ENCODE measurements around the gene CHRNA4. TPM values are rescaled to one million over a fixed set of nuclear protein-coding genes. Genes with fewer than 3 reads are reported as not detected.

The CHRNA4 gene
- total RNA-seq, 1 donor from 2014 or later = not detected

DNA sequence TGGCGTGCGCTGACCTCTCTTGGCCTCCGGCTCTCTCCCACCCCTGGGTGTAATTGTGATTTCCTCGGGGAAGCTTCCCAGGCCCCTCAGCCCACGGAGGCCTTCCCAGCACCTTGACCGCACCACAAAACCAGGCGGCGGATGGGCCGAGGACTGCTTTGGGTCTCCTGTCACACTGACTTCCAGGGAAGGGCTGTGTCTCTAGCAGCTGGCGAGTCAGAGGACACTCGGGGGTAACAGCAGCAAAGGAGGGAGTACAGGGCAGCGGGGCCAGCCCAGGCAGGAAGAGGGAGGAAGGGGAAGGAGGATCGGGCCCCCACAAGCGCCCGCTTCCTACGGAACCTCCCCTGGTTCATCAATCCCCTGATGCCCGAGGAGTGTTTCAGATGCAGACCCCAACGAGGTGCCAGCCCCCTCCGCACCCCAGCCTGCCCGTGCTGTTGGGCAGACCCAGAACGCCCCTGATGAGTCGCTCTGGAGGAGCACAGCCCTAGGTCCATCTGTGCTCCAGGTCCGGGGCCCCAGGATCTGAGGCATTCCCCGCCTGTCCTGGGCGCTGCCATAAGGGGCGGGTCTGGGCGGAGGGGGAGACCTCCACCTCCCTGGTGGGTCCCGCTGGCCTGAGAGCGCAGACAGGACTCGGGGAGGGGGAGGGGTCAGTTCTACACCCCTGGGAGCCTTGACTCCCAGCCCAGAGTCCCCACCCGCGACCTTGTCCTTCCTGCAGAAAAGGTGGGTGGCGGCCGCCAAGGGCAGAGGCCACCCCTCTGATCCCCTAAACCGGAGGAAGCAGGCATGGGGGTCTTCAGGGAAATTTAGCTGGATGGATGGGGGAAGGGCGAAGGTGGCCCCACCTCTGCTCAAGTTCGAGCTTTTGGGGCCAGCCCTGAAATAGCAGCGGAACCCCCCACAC is 956 bp downstream of the CHRNA4 start:
- H3K36me3 Mint-ChIP-seq (ENCODE audit: low read depth) = no peaks in the 10 kb centered on the region
- peaks cover 8% of the 10 kb centered on the region for H3K27me3 Mint-ChIP-seq (ENCODE audit: insufficient read depth)
- intact Hi-C loops (cut with micrococcal nuclease) = no loop called here
- H3K4me1 Mint-ChIP-seq (ENCODE audit: low read depth) = no peaks in the 10 kb centered on the region
- H3K9me3 Mint-ChIP-seq = no peaks in the 10 kb centered on the region
- H3K4me3 Mint-ChIP-seq = no peak overlapping the region
- no peak for DNase-seq (ENCODE audit: low spot score)
- H3K27ac Mint-ChIP-seq = no peak overlapping the region

DNA sequence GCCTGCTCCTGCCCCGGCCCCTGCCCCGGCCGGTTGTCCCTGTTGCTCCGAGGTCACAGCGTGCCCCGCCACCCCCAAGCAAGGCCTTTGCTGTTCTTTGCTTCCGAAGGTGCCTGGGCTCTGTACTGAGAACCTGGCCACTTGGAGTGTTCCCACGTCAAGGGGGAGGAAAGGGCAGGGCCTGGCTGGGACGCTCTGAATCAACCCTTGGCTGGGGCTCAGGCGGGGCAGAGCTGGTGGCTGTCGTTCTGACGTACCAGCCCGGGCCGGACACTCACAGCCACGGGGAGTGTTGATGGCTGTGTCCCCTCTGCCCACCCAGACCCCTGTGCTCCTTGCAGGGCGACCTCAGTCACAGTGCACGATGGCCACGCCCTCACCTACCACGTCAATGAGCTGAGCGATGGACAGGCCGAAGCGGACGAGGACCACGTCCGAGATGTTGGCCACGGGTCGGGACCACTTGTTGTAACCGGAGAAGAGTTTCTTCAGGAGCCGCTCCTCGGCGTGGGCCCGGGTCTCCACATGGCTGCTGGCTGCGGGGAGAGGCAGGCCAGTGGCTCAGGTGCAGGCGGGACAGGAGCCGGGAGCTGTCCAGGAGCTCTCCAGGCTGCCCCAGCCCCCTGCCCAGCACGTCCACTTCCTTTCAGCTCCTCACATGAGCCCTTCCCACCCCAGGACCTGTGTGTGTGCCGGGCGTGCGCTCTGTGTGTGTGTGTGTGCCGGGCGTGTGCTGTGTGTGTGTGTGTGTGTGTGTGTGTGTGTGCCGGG is 1.8 kb downstream of the CHRNA4 start:
- intact Hi-C loops (cut with micrococcal nuclease) = no loop called here
- Mint-ChIP-seq H3K4me1 (ENCODE audit: low read depth) (no peaks in the 10 kb centered on the region), H3K27me3 (ENCODE audit: insufficient read depth) (peaks cover 8% of the 10 kb centered on the region), H3K27ac (no peak overlapping the region), H3K36me3 (ENCODE audit: low read depth) (no peaks in the 10 kb centered on the region), H3K9me3 (no peaks in the 10 kb centered on the region), H3K4me3 (no peak overlapping the region)
- no peak for DNase-seq (ENCODE audit: low spot score)

DNA sequence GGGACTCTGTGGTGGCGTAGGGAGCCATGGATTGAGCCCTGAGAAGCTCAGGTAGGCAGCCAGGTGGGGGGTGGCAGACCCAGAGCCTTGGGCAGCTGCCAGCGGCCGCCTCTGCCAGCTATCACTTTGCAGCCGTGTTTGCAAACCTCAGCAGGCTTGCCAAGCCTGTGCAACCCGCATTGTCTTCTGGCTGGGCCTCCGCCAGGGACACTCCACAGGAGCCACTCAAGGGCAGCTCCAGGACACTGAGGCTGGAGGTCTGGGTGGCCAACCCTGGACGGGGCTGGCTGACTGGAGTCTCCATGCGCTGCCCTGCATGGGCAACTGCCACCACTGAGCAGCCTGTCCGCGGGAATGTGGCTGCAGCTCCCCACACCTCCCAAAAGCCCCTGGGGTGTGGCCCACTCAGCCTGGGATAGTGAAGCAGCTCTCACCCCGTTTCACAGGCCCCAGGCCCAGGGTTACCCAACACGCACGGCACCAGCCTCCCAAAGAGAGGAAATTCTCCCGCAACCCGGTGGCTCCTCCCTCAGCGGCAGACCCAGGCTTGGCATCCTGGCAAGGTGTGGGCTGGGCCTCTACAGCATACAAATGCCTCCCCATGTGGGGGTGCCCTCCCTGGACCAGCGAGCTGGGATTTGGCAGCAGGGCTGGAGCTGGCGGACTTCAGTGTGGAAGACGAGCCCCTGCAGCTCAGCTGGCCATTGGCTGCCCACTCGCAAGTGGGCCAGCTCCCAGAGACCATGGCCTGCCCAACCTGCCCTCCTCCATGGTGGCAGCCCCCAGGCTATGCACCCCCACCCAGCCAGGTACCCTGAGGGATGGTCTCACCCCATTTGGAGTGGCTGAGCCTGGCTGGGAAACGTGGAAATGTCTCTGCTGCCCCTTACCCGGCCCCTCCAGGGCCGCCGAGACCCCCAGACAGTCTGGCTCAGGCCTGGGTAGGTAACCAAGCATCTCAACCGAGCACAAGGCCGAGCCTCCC is 2.9 kb downstream of the CHRNA4 start:
- Mint-ChIP-seq H3K4me3 (no peak overlapping the region), H3K27me3 (ENCODE audit: insufficient read depth) (peaks cover 8% of the 10 kb centered on the region), H3K9me3 (no peaks in the 10 kb centered on the region), H3K4me1 (ENCODE audit: low read depth) (no peaks in the 10 kb centered on the region), H3K27ac (no peak overlapping the region), H3K36me3 (ENCODE audit: low read depth) (no peaks in the 10 kb centered on the region)
- DNase-seq (ENCODE audit: low spot score) = no peak
- intact Hi-C loops (cut with micrococcal nuclease) = no loop called here

DNA sequence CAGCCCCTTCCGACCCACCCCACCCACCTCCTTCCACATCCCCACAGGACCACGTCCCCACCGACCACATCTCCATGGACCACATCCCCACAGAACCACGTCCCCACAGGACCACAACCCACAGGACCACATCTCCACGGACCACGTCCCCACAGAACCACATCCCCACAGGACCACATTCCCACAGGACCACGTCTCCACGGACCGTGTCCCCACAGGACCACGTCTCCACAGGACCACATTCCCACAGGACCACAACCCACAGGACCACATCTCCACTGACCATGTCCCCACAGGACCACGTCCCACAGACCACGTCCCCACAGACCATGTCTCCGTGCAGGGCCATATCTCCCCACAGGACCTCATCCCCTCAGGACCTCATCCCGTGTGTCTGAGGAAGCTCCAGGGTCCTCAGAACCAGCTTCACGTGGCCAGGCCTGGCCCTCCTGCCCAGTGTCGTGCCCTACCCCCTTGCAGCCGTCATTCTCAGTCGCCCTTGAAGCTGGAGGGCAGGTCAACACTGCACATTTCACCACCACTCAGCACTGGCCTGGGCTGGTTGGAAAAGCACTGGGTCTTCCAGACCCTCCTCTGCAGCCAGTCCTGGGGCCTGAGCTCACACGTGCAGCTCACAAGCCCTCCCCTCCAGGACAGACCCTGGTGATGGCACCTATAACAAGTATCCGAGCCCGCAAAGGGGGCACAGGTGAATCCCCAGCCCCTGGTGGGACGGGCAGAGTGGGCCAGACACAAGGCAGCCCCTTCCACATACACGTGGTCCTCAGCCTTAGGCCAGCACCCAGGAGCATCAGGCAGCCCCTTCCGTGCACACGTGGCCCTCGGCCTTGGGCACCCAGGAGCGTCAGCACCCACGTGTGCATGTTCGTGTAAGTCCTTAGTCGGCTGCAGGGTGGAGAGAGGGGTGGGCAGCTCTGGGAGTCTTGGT is 3.9 kb downstream of the CHRNA4 start:
- H3K27me3 Mint-ChIP-seq (ENCODE audit: insufficient read depth) = peaks cover 4% of the 10 kb centered on the region
- intact Hi-C loops (cut with micrococcal nuclease) = no loop called here
- no peaks in the 10 kb centered on the region for H3K36me3 Mint-ChIP-seq (ENCODE audit: low read depth)
- no peak overlapping the region for H3K27ac Mint-ChIP-seq
- no peak overlapping the region for H3K4me3 Mint-ChIP-seq
- no peaks in the 10 kb centered on the region for H3K9me3 Mint-ChIP-seq
- no peak for DNase-seq (ENCODE audit: low spot score)
- H3K4me1 Mint-ChIP-seq (ENCODE audit: low read depth) = no peaks in the 10 kb centered on the region

DNA sequence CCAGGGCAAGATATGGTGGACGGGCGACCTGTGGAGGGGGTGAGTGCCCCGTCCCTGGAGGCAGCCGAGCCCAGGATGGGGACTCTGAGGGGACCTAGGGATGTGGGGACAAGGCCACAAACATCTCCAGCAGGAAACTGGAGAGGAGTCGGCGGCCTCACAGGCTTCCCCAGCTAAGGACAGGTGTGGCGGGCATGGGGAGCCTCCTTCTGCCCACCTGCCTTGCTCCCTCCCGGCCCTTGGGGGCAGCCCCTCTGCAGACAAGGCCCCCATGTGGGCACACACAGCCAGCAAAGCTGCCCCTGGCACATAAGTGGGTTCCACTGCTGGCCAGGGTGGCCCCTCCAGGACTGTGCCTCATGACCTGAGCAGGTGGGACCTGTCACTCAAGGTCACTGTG is 4.6 kb downstream of the CHRNA4 start:
- DNase-seq (ENCODE audit: low spot score) = no peak
- H3K4me3 Mint-ChIP-seq = no peak overlapping the region
- peaks cover 4% of the 10 kb centered on the region for H3K27me3 Mint-ChIP-seq (ENCODE audit: insufficient read depth)
- H3K36me3 Mint-ChIP-seq (ENCODE audit: low read depth) = no peaks in the 10 kb centered on the region
- H3K9me3 Mint-ChIP-seq = no peaks in the 10 kb centered on the region
- H3K4me1 Mint-ChIP-seq (ENCODE audit: low read depth) = no peaks in the 10 kb centered on the region
- intact Hi-C loops (cut with micrococcal nuclease) = no loop called here
- H3K27ac Mint-ChIP-seq = no peak overlapping the region

DNA sequence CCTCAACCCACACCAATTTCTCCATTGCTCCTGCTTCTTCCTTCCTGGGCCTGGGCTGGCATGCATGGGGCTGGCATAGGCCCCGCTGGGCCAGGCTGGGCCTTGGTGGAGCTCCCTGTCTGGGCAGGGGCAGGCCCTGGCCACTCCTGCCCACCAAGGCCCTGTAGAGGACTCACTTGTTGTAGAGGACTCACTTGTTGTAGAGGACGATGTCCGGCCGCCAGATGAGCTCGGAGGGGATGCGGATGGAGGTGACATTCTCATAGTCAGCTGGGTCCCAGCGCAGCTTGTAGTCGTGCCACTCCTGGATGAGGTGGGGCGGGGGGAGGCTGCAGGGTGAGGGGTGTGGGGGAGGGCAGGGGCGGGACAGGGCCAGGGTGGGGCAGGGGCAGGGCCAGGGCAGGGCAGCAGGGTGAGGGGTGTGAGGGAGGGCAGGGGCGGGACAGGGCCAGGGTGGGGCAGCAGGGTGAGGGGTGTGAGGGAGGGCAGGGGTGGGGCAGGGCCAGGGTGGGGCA is 5.3 kb downstream of the CHRNA4 start:
- Mint-ChIP-seq H3K9me3 (peaks cover 4% of the 10 kb centered on the region), H3K27me3 (ENCODE audit: insufficient read depth) (peaks cover 4% of the 10 kb centered on the region), H3K4me3 (no peak overlapping the region), H3K27ac (no peak overlapping the region), H3K4me1 (ENCODE audit: low read depth) (no peaks in the 10 kb centered on the region), H3K36me3 (ENCODE audit: low read depth) (no peaks in the 10 kb centered on the region)
- intact Hi-C loops (cut with micrococcal nuclease) = no loop called here
- DNase-seq (ENCODE audit: low spot score) = no peak

DNA sequence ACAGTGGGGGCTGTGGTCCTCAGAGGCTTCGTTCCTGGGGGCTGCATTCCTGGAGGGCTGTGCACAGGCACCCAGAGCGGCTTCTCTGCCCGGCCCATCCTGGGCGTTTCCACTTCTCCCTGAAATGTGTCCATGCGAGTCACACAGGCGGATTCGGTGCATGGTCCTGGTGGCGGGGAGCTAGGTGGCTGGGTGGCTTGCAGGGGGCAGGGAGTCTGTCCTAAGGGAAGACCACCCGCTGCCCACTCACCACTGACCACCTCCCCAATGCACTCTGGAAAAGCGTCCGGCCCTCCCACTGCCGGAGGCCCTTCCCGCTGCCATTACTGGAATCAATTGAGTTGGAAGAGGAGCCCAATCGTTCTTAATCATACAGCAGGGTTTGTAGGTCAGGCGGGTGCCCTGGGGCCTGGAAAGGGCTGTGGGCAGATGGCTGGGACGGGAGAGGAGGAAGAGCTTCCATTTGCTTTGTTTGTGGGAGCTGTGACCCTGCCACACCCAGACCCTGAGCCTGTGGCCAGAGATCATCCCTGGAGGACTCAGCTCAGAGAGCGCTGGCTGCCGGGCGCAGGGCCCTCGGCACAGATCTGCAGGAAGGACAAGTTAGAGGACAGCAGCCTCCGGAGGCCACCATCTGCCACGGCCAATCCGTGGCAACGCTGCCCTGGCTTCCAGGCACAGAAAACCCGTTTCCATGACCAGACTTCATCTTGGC is 6.4 kb downstream of the CHRNA4 start:
- intact Hi-C loops (cut with micrococcal nuclease) = no loop called here
- H3K36me3 Mint-ChIP-seq (ENCODE audit: low read depth) = no peaks in the 10 kb centered on the region
- peaks cover 12% of the 10 kb centered on the region for H3K9me3 Mint-ChIP-seq
- H3K4me3 Mint-ChIP-seq = no peak overlapping the region
- no peaks in the 10 kb centered on the region for H3K4me1 Mint-ChIP-seq (ENCODE audit: low read depth)
- H3K27ac Mint-ChIP-seq = no peak overlapping the region
- no peak for DNase-seq (ENCODE audit: low spot score)
- peaks cover 2% of the 10 kb centered on the region for H3K27me3 Mint-ChIP-seq (ENCODE audit: insufficient read depth)

DNA sequence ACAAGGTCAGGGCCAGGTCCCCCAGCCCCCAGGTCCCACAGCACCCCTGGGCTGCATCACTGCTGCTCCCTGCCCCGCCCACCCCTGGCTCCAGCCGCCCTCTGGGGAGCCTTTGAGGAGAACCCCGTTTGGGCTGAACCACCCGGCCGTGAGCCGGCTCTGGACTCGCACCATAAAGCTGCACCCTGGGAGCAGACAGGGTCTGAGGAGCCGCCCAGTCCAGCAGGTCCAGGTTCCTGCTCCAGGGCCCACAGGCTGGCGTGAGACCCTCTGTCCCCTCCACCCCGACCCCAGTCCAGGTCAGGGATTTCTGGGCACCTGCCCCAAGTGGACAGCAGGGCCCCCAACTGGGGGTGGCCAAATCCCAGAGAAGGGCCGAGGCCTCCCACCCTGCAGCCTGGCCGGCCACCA is 8.3 kb downstream of the CHRNA4 start:
- no peak overlapping the region for H3K4me3 Mint-ChIP-seq

DNA sequence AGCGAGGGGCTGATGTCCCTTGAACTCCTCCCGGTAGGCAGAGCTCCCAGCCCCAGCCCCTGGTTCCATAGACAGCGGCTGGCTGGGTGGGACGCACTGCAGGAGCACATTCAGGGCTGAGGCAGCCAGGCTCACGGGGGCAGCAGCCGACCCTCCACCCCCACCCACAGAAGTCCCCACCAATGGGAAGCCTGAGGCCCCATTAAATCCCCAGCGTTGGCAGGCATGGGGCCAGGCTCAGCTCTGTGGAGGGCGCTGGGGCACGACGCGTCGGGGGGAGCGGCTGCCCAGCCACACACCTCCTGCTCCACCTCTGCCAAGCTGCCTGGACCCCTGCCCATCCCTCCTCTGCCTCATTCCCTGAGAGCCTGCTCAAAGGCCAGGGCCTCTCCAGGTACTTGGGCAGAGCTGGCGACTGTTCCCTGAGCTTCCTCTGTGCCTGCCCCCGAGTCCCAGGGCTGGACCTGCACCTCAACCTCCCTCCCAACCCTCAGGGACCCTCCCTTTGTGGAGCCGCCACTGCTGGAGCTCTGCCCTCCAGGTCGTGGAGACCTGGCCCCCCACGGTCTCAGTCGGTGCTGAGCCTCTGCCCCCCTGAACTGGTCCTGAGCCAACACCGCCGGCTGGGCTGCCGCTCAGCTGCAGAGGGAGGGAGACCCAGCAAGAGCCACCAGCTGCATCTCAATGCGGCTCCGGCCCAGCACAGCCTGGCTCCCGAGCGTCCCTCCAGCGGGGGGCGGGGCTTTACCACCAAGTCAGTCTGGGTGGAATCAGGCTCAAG is 9.1 kb downstream of the CHRNA4 start:
- H3K4me3 Mint-ChIP-seq = no peak overlapping the region
- no peak overlapping the region for H3K27ac Mint-ChIP-seq
- intact Hi-C loops (cut with micrococcal nuclease) = no loop called here
- H3K9me3 Mint-ChIP-seq = peaks cover 12% of the 10 kb centered on the region
- no peaks in the 10 kb centered on the region for H3K27me3 Mint-ChIP-seq (ENCODE audit: insufficient read depth)
- DNase-seq (ENCODE audit: low spot score) = no peak
- no peaks in the 10 kb centered on the region for H3K4me1 Mint-ChIP-seq (ENCODE audit: low read depth)
- no peaks in the 10 kb centered on the region for H3K36me3 Mint-ChIP-seq (ENCODE audit: low read depth)

More for the DNA sequence above, 8.3 kb downstream of the CHRNA4 start:
- Mint-ChIP-seq H3K36me3 (ENCODE audit: low read depth) (no peaks in the 10 kb centered on the region), H3K27me3 (ENCODE audit: insufficient read depth) (no peaks in the 10 kb centered on the region), H3K9me3 (peaks cover 12% of the 10 kb centered on the region), H3K4me1 (ENCODE audit: low read depth) (no peaks in the 10 kb centered on the region), H3K27ac (no peak overlapping the region)
- intact Hi-C loops (cut with micrococcal nuclease) = no loop called here
- no peak for DNase-seq (ENCODE audit: low spot score)

DNA sequence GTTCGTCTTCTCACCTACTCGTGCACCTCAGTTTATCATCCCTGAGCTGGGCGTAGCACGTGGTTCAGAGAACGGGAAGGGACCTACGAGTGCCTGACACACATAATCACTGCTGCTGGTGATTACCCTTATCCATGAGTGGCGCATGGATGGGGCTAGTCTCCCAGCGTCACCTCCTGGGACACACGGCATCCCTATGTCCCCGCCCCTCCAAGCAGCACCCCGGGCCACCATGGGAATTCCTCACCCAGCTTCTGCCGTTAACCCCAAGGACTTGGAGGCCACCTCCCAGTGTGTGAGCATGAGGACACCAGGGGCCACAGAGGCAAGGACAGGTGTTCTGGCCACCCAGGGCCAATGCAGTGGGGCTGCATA is 9.8 kb downstream of the CHRNA4 start:
- intact Hi-C loops (cut with micrococcal nuclease) = no loop called here
- no peaks in the 10 kb centered on the region for H3K4me1 Mint-ChIP-seq (ENCODE audit: low read depth)
- no peaks in the 10 kb centered on the region for H3K36me3 Mint-ChIP-seq (ENCODE audit: low read depth)
- H3K9me3 Mint-ChIP-seq = peaks cover 12% of the 10 kb centered on the region
- no peaks in the 10 kb centered on the region for H3K27me3 Mint-ChIP-seq (ENCODE audit: insufficient read depth)
- no peak overlapping the region for H3K27ac Mint-ChIP-seq
- DNase-seq (ENCODE audit: low spot score) = no peak
- H3K4me3 Mint-ChIP-seq = no peak overlapping the region

Measured in activated T-helper 1 cell treated with anti-CD3 and anti-CD28 coated beads, Interleukin-12 subunit alpha, Interleukin-12 subunit beta, Interleukin-2, Interleukin-4 antibody, amounts not matched to agents 30 ng/mL and 10 ng/mL and 1 ng/mL, durations not matched to agents 14 hours and 24 hours and 36 hours (primary cell).